HEK293 (cell line): ENCODE results near the gene SARS2.

ENCODE experiments used
- CTCF ChIA-PET: fragments of 350-600 bp; formaldehyde crosslinking; extraction: SDS; loops from one replicate; lab custom pipeline; 2021; ENCODE audit warnings: antibody characterized with exemption; lab: Yijun Ruan, JAX
- POLR2A ChIA-PET: fragments of 300-600 bp; formaldehyde crosslinking; extraction: SDS; loops from one replicate; lab custom pipeline; 2020; ENCODE audit warnings: antibody characterized with exemption, inconsistent platforms; lab: Yijun Ruan, JAX
- H3K27ac ChIP-seq: fragments of 200-500 bp; sonication (Bioruptor generic); 2 replicates; pipeline ENCODE4 v1.5.1; 2014; ENCODE audit warnings: low read depth, low read length, control low read depth, inconsistent platforms; ENCODE audit errors: extremely low read depth
- H3K36me3 ChIP-seq, 2 experiments: fragments of 200-500 bp in 1 of 2; sonication (Bioruptor generic) in 1 of 2; 1 replicate in 1 of 2; 2 replicates in 1 of 2; pipeline ENCODE4 v1.5.1; 2014 to 2017; ENCODE audit warnings: inconsistent platforms in 2 of 2, low read length in 2 of 2; ENCODE audit not compliant: control insufficient read depth in 2 of 2, insufficient read depth in 1 of 2
- H3K4me1 ChIP-seq: fragments of 200-500 bp; sonication (Bioruptor generic); 2 replicates; pipeline ENCODE4 v1.5.1; 2014; ENCODE audit warnings: mild to moderate bottlenecking, low read length, inconsistent platforms; ENCODE audit not compliant: control insufficient read depth, insufficient read depth
- H3K4me3 ChIP-seq: 2 replicates; pipeline ENCODE4 v1.5.1; 2011; ENCODE audit warnings: low read depth, mild to moderate bottlenecking, control low read depth, low read length, moderate library complexity
- H3K9me3 ChIP-seq: fragments of 200-500 bp; sonication (Bioruptor generic); 2 replicates; pipeline ENCODE4 v1.5.1; 2014; ENCODE audit warnings: low read depth, low read length, inconsistent platforms; ENCODE audit not compliant: control insufficient read depth, insufficient read depth
- EGR2 ChIP-seq: fragments of 450-650 bp; formaldehyde crosslinking; IDR thresholded peaks from 2 replicates; pipeline ENCODE4 v1.5.1; 2016; ENCODE audit warnings: low read depth, missing biosample characterization, missing genetic modification characterization
- GLIS2 ChIP-seq: fragments of 450-650 bp; formaldehyde crosslinking; IDR thresholded peaks from 2 replicates; pipeline ENCODE4 v1.5.1; 2016; ENCODE audit warnings: missing biosample characterization, missing genetic modification characterization
- HIC1 ChIP-seq: fragments of 450-650 bp; formaldehyde crosslinking; IDR thresholded peaks from 2 replicates; pipeline ENCODE4 v1.5.1; 2016; ENCODE audit warnings: missing biosample characterization, missing genetic modification characterization
- HOXD13 ChIP-seq: sonication (generic); formaldehyde crosslinking; IDR thresholded peaks from 2 replicates; pipeline ENCODE4 v1.8.0; 2022; ENCODE audit warnings: missing genetic modification reagents, borderline replicate concordance
- OSR2 ChIP-seq: fragments of 450-650 bp; formaldehyde crosslinking; IDR thresholded peaks from 2 replicates; pipeline ENCODE4 v1.5.1; 2016; ENCODE audit warnings: missing biosample characterization, missing genetic modification characterization
- SP2 ChIP-seq: fragments of 450-650 bp; formaldehyde crosslinking; IDR thresholded peaks from 2 replicates; pipeline ENCODE4 v1.5.1; 2016; ENCODE audit warnings: missing biosample characterization, missing genetic modification characterization
- ZFHX2 ChIP-seq: fragments of 450-650 bp; formaldehyde crosslinking; conservative IDR thresholded peaks from 2 replicates; pipeline ENCODE4 v1.5.1; 2016; ENCODE audit warnings: missing biosample characterization, missing genetic modification characterization
- ZNF132 ChIP-seq: fragments of 450-650 bp; formaldehyde crosslinking; IDR thresholded peaks from 2 replicates; pipeline ENCODE4 v1.5.1; 2017; ENCODE audit warnings: missing biosample characterization, missing genetic modification characterization, borderline replicate concordance
- ZNF140 ChIP-seq: fragments of 450-650 bp; formaldehyde crosslinking; IDR thresholded peaks from 2 replicates; pipeline ENCODE4 v1.5.1; 2016; ENCODE audit warnings: missing biosample characterization, missing genetic modification characterization
- ZNF24 ChIP-seq: fragments of 450-650 bp; formaldehyde crosslinking; IDR thresholded peaks from 2 replicates; pipeline ENCODE4 v1.5.1; 2016; ENCODE audit warnings: missing biosample characterization, missing genetic modification characterization
- ZNF266 ChIP-seq: fragments of 450-650 bp; formaldehyde crosslinking; IDR thresholded peaks from 2 replicates; pipeline ENCODE4 v1.5.1; 2016; ENCODE audit warnings: missing biosample characterization, missing genetic modification characterization, low read depth
- ZNF362 ChIP-seq: fragments of 450-650 bp; formaldehyde crosslinking; IDR thresholded peaks from 2 replicates; pipeline ENCODE4 v1.5.1; 2016; ENCODE audit warnings: missing biosample characterization, missing genetic modification characterization
- ZNF48 ChIP-seq: fragments of 450-650 bp; formaldehyde crosslinking; IDR thresholded peaks from 2 replicates; pipeline ENCODE4 v1.5.1; 2016; ENCODE audit warnings: missing biosample characterization, missing genetic modification characterization
- ZNF529 ChIP-seq: fragments of 450-650 bp; formaldehyde crosslinking; IDR thresholded peaks from 2 replicates; pipeline ENCODE4 v1.5.1; 2017; ENCODE audit warnings: missing genetic modification characterization, missing biosample characterization; ENCODE audit not compliant: insufficient replicate concordance
- ZNF544 ChIP-seq: fragments of 450-650 bp; formaldehyde crosslinking; IDR thresholded peaks from 2 replicates; pipeline ENCODE4 v1.5.0; 2017; ENCODE audit warnings: missing biosample characterization, missing genetic modification characterization
- ZNF664 ChIP-seq: fragments of 450-650 bp; formaldehyde crosslinking; IDR thresholded peaks from 2 replicates; pipeline ENCODE4 v1.5.1; 2016; ENCODE audit warnings: missing biosample characterization, missing genetic modification characterization
- ZNF785 ChIP-seq: fragments of 450-650 bp; formaldehyde crosslinking; IDR thresholded peaks from 2 replicates; pipeline ENCODE4 v1.5.1; 2016; ENCODE audit warnings: missing biosample characterization, missing genetic modification characterization

Gene SARS2

GRCh38 chr19:38915329-38916321 lies 14.9 kb downstream of the SARS2 start:
- Histone ChIP-seq H3K9me3 (no peaks in the 10 kb centered on the region), H3K4me3 (no peak overlapping the region), H3K4me1 (no peaks in the 10 kb centered on the region), H3K27ac (no peak overlapping the region), H3K36me3 (peaks cover 15 to 18% of the 10 kb centered on the region in 2 experiments)
- CTCF ChIA-PET = interaction anchor here (0.7 to 3.3 kb wide), 4 partner anchors 14 to 395 kb away, joined by 6 to 31 read pairs (median 8); partner anchors contain the start of genes MRPS12 and SARS2
- TF ChIP-seq ZNF266 (tag by site-specific recombination) (no peak), EGR2 (tag by site-specific recombination) (peak; percentile 93), HIC1 (peak; percentile 45), ZNF529 (no peak), GLIS2 (tag by site-specific recombination) (0 out of 2 replicates have a peak, but pooled peaks have one; percentile 19), ZFHX2 (tag by site-specific recombination) (peak; percentile 91)
- POLR2A ChIA-PET = interaction anchor here (0.6 to 2.3 kb wide), 4 partner anchors 13 to 1670 kb away, joined by 3 to 9 read pairs (median 4); partner anchors contain the start of gene NFKBIB

- TF ChIP-seq HOXD13 (CRISPR knock-in tag) (no peak), ZNF132 (no peak), ZNF785 (tag by site-specific recombination) (no peak), ZNF24 (tag by site-specific recombination) (no peak), OSR2 (no peak), ZNF48 (tag by site-specific recombination) (no peak)
- TF ChIP-seq, all 188 proteins: peak for 0
- Histone ChIP-seq H3K4me1 (no peaks in the 10 kb centered on the region), H3K4me3 (no peak overlapping the region), H3K9me3 (no peaks in the 10 kb centered on the region), H3K27ac (no peak overlapping the region), H3K36me3 (peaks cover 1 to 15% of the 10 kb centered on the region in 2 experiments; a peak in 2 of 3 replicates)
- ChIA-PET CTCF (interaction anchor here (0.6 to 3.3 kb wide), 4 partner anchors 14 to 48 kb away, joined by 3 to 31 read pairs (median 7); partner anchors contain the start of genes MRPS12, NFKBIB and SARS2), POLR2A (interaction anchor here (0.7 to 2.3 kb wide), 8 partner anchors 12 to 267 kb away, joined by 3 to 9 read pairs (median 4); partner anchors contain the start of genes ECH1 and NFKBIB)
Observed at GRCh38 chr19:38913958-38914357, 16.6 kb downstream of the SARS2 start.

GRCh38 chr19:38912600-38913514 lies 17.7 kb downstream of the SARS2 start:
- CTCF ChIA-PET = interaction anchor here (0.5 to 3.3 kb wide), 6 partner anchors 13 to 164 kb away, joined by 3 to 31 read pairs (median 6); partner anchors contain the start of genes MRPS12, NFKBIB and SARS2
- no peak for TF ChIP-seq ZNF48 (tag by site-specific recombination)
- no peak for TF ChIP-seq ZNF362 (tag by site-specific recombination)
- TF ChIP-seq ZFHX2 (tag by site-specific recombination) = peak; percentile 98
- TF ChIP-seq ZNF140 (tag by site-specific recombination) = no peak
- 0 out of 2 replicates have a peak, but pooled peaks have one; percentile 4 for TF ChIP-seq GLIS2 (tag by site-specific recombination)
- TF ChIP-seq SP2 (tag by site-specific recombination) = no peak
- TF ChIP-seq ZNF664 (tag by site-specific recombination) = peak; percentile 97
- TF ChIP-seq ZNF544 (tag by site-specific recombination) = no peak

More at GRCh38 chr19:38912600-38913514, 17.7 kb downstream of the SARS2 start:
- Histone ChIP-seq H3K9me3 (no peaks in the 10 kb centered on the region), H3K4me3 (no peak overlapping the region), H3K4me1 (no peaks in the 10 kb centered on the region), H3K36me3 (peaks cover 6 to 24% of the 10 kb centered on the region in 2 experiments; a peak in 2 of 3 replicates), H3K27ac (peak overlapping the region; percentile 28)
- POLR2A ChIA-PET = interaction anchor here (0.6 to 2.3 kb wide), 6 partner anchors 12 to 178 kb away, joined by 4 to 11 read pairs (median 4); partner anchors contain the start of genes ECH1, MRPS12, NFKBIB and SARS2
